GM12864 (cell line): Measurements from ENCODE around the gene LIN28A.
"Not testable (repeated sequence)": the region's sequence is repeated elsewhere in the genome, so short reads cannot be mapped to it uniquely, and the experiment has no call there.

ENCODE experiments used
- DNase-seq: peaks from one replicate; pipeline ENCODE4 v3.0.0-alpha.2; 2011; ENCODE audit warnings: low read depth
- H3K4me3 ChIP-seq: 2 replicates; pipeline ENCODE4 v1.5.1; 2011; ENCODE audit warnings: mild to moderate bottlenecking, low read depth, low read length, control low read depth
- CTCF ChIP-seq: IDR thresholded peaks from 2 replicates; pipeline ENCODE4 v1.5.1; 2011; ENCODE audit warnings: low read depth, mild to moderate bottlenecking, moderate library complexity, low read length, control low read depth, inconsistent platforms; ENCODE audit errors: missing control alignments

The LIN28A gene

DNA sequence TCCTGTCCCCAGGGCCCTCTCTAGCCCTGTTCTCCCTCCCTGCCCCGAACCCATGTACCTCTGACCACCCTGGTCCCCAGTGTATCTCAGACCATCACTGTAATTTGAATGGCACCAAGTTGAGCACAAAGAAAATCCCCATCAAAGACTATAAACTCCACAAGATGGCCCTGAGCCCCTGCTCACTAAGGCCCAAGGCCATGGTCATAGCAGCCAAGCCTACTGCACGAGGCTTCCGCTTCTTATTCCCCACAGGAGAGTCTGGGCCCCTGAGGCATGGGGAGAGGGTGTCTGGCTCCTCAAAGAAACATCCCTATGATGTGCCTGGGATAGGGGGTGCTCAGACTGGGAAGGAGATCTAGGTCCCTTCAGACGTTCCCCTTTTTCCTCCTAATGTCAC lies 42.6 kb upstream of the LIN28A start:
- no peak for TF ChIP-seq CTCF
- DNase-seq = no peak
- no peak overlapping the region for H3K4me3 ChIP-seq

GRCh38 chr1:26368486-26368885 lies 42.1 kb upstream of the LIN28A start:
- no peak overlapping the region for H3K4me3 ChIP-seq
- DNase-seq = no peak
- TF ChIP-seq CTCF = no peak

GRCh38 chr1:26370591-26371382 lies 39.8 kb upstream of the LIN28A start:
- DNase-seq = no peak
- no peak for TF ChIP-seq CTCF
- H3K4me3 ChIP-seq = no peak overlapping the region

DNA sequence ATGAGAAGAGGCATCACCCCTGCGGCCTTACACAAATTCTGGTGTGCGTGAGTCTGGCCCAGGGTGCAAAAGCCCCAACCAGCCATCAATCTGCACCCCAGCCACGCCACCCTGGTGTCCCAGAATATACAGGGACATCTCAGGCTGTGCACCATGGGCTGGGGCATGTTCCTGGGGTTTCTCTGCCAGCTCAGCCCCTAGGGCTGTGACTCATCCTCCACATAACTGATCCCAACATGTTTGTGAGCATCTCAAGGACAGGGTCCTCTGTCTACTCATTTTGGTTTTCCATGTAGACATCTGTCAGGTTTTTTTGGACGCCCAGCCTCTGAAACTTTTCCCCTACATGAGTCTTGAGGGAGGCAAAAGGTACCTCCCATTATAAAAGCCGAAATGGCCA lies 38.6 kb upstream of the LIN28A start:
- no peak for DNase-seq
- no peak for TF ChIP-seq CTCF
- H3K4me3 ChIP-seq = no peak overlapping the region

DNA sequence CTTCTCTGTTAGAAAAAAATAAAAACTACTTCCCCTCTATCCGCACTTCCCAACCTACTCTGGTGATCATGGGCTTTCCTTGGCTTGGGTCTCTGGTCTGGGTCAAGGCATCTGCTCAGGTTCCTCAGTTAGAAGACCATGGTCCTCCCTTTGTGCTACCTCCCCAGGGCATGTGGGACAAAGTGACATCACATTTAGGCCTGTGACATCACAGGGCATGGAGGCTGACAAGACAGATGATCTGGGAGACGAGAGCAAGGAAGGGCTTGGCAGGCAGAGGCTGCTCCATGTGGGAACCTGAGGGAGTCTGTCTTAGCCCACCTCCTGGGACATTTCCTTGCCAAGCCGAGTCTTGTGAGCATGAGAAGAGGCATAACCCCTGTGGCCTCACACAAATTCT lies 38.0 kb upstream of the LIN28A start, which contains the start of gene ZNF683:
Gene ZNF683 (minus strand): TSS at position 140 of the 400 bp plus-strand sequence. CDS start 4,179 bp downstream, outside the sequence.
- DNase-seq = not testable (repeated sequence)

DNA sequence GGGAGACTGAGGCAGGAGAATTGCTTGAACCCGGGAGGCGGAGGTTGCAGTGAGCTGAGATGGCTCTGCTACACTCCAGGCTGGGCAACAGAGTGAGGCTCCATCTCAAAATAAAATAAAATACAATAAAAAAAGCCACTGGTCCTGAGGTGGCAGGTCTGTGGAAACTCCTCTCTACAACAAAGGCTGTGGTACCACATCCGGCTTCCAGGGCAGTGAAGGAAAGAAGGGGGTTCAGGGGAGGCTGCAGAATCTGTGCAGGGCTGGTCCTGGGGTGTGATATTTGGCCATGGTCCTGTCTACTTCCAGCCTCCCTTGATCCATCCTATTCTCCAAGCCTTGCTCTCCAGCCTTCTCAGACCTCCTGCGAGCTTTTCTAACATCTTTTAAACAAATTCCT lies 37.3 kb upstream of the LIN28A start:
- H3K4me3 ChIP-seq = no peak overlapping the region
- DNase-seq = no peak
- no peak for TF ChIP-seq CTCF

More for the DNA sequence above, 38.0 kb upstream of the LIN28A start, which contains the start of gene ZNF683:
- H3K4me3 ChIP-seq = not testable (repeated sequence)

DNA sequence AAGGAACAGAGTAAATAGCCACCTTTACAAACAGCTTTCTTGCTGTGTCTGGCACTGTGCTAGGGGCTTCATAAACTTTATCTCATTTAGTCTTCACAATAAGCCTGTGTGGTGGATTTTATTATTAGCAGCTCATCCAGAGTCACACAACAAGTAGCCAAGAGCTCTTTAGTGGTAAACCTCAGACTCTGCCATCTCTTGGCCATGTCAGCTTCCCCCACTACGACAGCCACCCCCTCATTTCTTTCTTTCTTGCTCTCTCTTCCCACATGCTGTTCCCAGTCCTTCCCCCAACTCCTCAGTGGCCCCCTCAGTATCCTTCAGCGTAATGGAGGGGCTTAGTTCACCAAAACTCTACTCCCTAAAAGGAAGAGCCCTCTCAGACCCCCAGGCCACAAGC lies 36.8 kb upstream of the LIN28A start:
- H3K4me3 ChIP-seq = no peak overlapping the region
- no peak for DNase-seq
- TF ChIP-seq CTCF = no peak

DNA sequence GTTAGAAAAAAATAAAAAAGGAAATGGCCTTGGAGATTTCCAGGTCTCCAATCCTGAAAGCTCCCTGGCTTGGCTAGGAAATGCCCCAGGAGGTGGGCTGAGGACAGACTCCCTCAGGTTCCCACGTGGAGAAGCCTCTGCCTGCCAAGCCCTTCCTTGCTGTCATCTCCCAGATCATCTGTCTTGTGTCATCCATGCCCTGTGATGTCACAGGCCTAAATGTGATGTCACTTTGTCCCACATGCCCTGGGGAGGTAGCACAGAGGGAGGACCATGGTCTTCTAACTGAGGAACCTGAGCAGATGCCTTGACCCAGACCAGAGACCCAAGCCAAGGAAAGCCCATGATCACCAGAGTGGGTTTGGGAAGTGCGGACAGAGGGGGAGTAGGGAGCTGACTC lies 36.3 kb upstream of the LIN28A start:
- H3K4me3 ChIP-seq, DNase-seq: not testable (repeated sequence)
